SK-N-SH (cell line): Measurements from ENCODE around the gene PIK3R3. TPM values are rescaled to one million over a fixed set of nuclear protein-coding genes. Genes with fewer than 3 reads are reported as not detected.

Source experiments
- CTCF ChIA-PET: fragments of 300-600, 350-600 bp; formaldehyde crosslinking; extraction: SDS; loops from one replicate; lab custom pipeline; 2021; lab: Yijun Ruan, JAX
- POLR2A ChIA-PET: fragments of 350-600 bp; sonication (Branson Sonifier 250); formaldehyde crosslinking; extraction: SDS; loops from one replicate; lab custom pipeline; 2020; ENCODE audit warnings: antibody characterized with exemption, inconsistent platforms; lab: Yijun Ruan, JAX
- DNase-seq: peaks from one replicate; pipeline ENCODE4 v3.0.0; 2012
- H2AFZ ChIP-seq: fragments of 200-600 bp; sonication (generic); 2 replicates; pipeline ENCODE4 v1.8.1; 2016; ENCODE audit warnings: antibody characterized with exemption, mild to moderate bottlenecking, low read depth
- H3F3A ChIP-seq: fragments of 200-600 bp; sonication (generic); replicated peaks from 2 replicates; pipeline ENCODE3; 2016; ENCODE audit warnings: antibody characterized with exemption, mild to moderate bottlenecking; ENCODE audit not compliant: insufficient read depth
- H3K27ac ChIP-seq, 2 experiments: fragments of 200-500 bp in 1 of 2; fragments of 200-600 bp in 1 of 2; sonication (Bioruptor generic) in 1 of 2; sonication (generic), shearing (Covaris generic) in 1 of 2; 2 replicates each; pipeline versions ENCODE4 v1.5.1 to v1.6.1; 2014 to 2016; ENCODE audit warnings: low read depth in 2 of 2, inconsistent platforms in 1 of 2, low read length in 1 of 2, mild to moderate bottlenecking in 1 of 2, mixed read lengths in 1 of 2
- H3K27me3 ChIP-seq: fragments of 200-600 bp; sonication (generic), shearing (Covaris generic); 2 replicates; pipeline ENCODE4 v1.6.1; 2016; ENCODE audit warnings: mixed run types; ENCODE audit not compliant: insufficient read depth
- H3K36me3 ChIP-seq, 2 experiments: fragments of 200-500 bp in 1 of 2; fragments of 200-600 bp in 1 of 2; sonication (Bioruptor generic) in 1 of 2; sonication (generic) in 1 of 2; replicated peaks in 1 of 2; 2 replicates each; pipeline versions ENCODE3 to v1.5.1; 2014 to 2016; ENCODE audit warnings: low read length in 1 of 2, mild to moderate bottlenecking in 1 of 2; ENCODE audit not compliant: insufficient read depth in 2 of 2, control insufficient read depth in 1 of 2
- H3K4me1 ChIP-seq, 2 experiments: fragments of 200-500 bp in 1 of 2; fragments of 200-600 bp in 1 of 2; sonication (Bioruptor generic) in 1 of 2; sonication (generic), shearing (Covaris generic) in 1 of 2; 2 replicates each; pipeline versions ENCODE4 v1.5.1 to v1.6.1; 2014 to 2016; ENCODE audit warnings: low read depth in 1 of 2, low read length in 1 of 2, mixed run types in 1 of 2; ENCODE audit not compliant: insufficient read depth in 2 of 2, control insufficient read depth in 1 of 2
- H3K4me2 ChIP-seq: fragments of 200-600 bp; sonication (generic), shearing (Covaris generic); 2 replicates; pipeline ENCODE4 v1.6.1; 2017; ENCODE audit warnings: mixed run types
- H3K4me3 ChIP-seq, 2 experiments: fragments of 200-500 bp in 1 of 2; fragments of 200-600 bp in 1 of 2; sonication (Bioruptor generic) in 1 of 2; sonication (generic), shearing (Covaris generic) in 1 of 2; 2 replicates each; pipeline versions ENCODE4 v1.5.1 to v1.8.1; 2014 to 2016; ENCODE audit warnings: low read depth in 2 of 2, inconsistent platforms in 1 of 2, low read length in 1 of 2, mild to moderate bottlenecking in 1 of 2, mixed read lengths in 1 of 2, moderate library complexity in 1 of 2
- H3K79me2 ChIP-seq: fragments of 200-600 bp; sonication (generic); 2 replicates; pipeline ENCODE4 v1.8.1; 2017; ENCODE audit warnings: mild to moderate bottlenecking; ENCODE audit not compliant: insufficient read depth
- H3K9ac ChIP-seq: fragments of 200-600 bp; sonication (generic); 2 replicates; pipeline ENCODE4 v1.6.1; 2017; ENCODE audit warnings: mixed run types
- H3K9me2 ChIP-seq: fragments of 200-600 bp; sonication (generic); 2 replicates; pipeline ENCODE4 v1.6.1; 2017; ENCODE audit warnings: mixed run types
- H3K9me3 ChIP-seq: fragments of 200-600 bp; sonication (generic); 2 replicates; pipeline ENCODE4 v1.6.1; 2017; ENCODE audit warnings: mixed run types, mild to moderate bottlenecking, moderate library complexity
- H4K20me1 ChIP-seq: fragments of 200-600 bp; sonication (generic); 2 replicates; pipeline ENCODE4 v1.6.1; 2017; ENCODE audit warnings: mild to moderate bottlenecking, mixed run types; ENCODE audit not compliant: insufficient read depth
- CHD2 ChIP-seq: fragments of 150-350 bp; IDR thresholded peaks from 2 replicates; pipeline ENCODE4 v1.6.1; 2018; ENCODE audit warnings: low read length; ENCODE audit not compliant: partially characterized antibody
- ELF1 ChIP-seq: IDR thresholded peaks from 2 replicates; pipeline ENCODE4 v1.4.0; 2012
- EP300 ChIP-seq, 2 experiments: IDR thresholded peaks; 2 replicates each; pipeline versions ENCODE4 v1.4.0 to v1.6.1; 2012; ENCODE audit warnings: borderline replicate concordance in 1 of 2, low read depth in 1 of 2, low read length in 1 of 2
- MXI1 ChIP-seq: IDR thresholded peaks from 2 replicates; pipeline ENCODE4 v1.6.1; 2012; ENCODE audit warnings: mild to moderate bottlenecking, low read depth, low read length, improper control_type of control experiment
- NRF1 ChIP-seq: IDR thresholded peaks from 2 replicates; pipeline ENCODE4 v1.6.1; 2012; ENCODE audit warnings: low read depth, mild to moderate bottlenecking, low read length
- PBX3 ChIP-seq: IDR thresholded peaks from 2 replicates; pipeline ENCODE4; 2012
- RAD21 ChIP-seq: IDR thresholded peaks from 2 replicates; pipeline ENCODE4 v1.6.1; 2012; ENCODE audit warnings: mild to moderate bottlenecking, low read length
- RCOR1 ChIP-seq: fragments of 150-350 bp; IDR thresholded peaks from 2 replicates; pipeline ENCODE4 v1.6.1; 2017; ENCODE audit warnings: antibody characterized with exemption, low read length
- RFX5 ChIP-seq: IDR thresholded peaks from 2 replicates; pipeline ENCODE4 v1.6.1; 2012; ENCODE audit warnings: mild to moderate bottlenecking, improper control_type of control experiment, low read length
- TAF1 ChIP-seq: IDR thresholded peaks from 2 replicates; pipeline ENCODE4 v1.6.1; 2012; ENCODE audit warnings: low read depth, mild to moderate bottlenecking, low read length, moderate library complexity, borderline replicate concordance
- USF1 ChIP-seq: IDR thresholded peaks from 2 replicates; pipeline ENCODE4 v1.4.0; 2012; ENCODE audit warnings: low read depth, borderline replicate concordance
- WGBS: methylation state at CpG from one replicate; pipeline ENCODE4 v1.1.6; 2017; ENCODE audit warnings: low lambda C conversion rate; 5-methylcytosine and 5-hydroxymethylcytosine counted together
- polyA plus RNA-seq, 3 experiments: library from polyadenylated mRNA; depleted of rRNA; stranded (reverse); fragments of >200 nt; gene quantifications; 2 replicates each; pipeline ENCODE4 v1.2.3, GENCODE V29; 2012
- TF ChIP-seq, protein P1 (sequence below): IDR thresholded peaks from 2 replicates; pipeline ENCODE4 v1.4.0; 2012; ENCODE audit warnings: low read depth, borderline replicate concordance

Gene PIK3R3
- polyA plus RNA-seq, 1 of the 3 experiments (the other 2 are of a cell fraction), result 4.0 TPM

- under 1% methylated on average over 32 of the region's 38 CpGs for WGBS
- H3K36me3 ChIP-seq, result no peaks in the 10 kb centered on the region
- peaks cover 42% of the 10 kb centered on the region for H3K79me2 ChIP-seq
- H3F3A ChIP-seq, result peaks cover 16% of the 10 kb centered on the region
- H3K27me3 ChIP-seq, result no peaks in the 10 kb centered on the region
- TF ChIP-seq TAF1 (peak; percentile 5; the same call in 1 of the 2 replicates), MXI1 (0 out of 2 replicates have a peak, but pooled peaks have one; percentile 43), USF1 (no peak), RAD21 (no peak; the same call in 1 of the 2 replicates)
- H3K9me3 ChIP-seq, result no peaks in the 10 kb centered on the region
- POLR2A ChIA-PET, result interaction anchor here (0.6 to 1.7 kb wide), 13 partner anchors 9 to 1092 kb away, joined by 3 to 9 read pairs (median 4); partner anchors contain the start of gene POMGNT1
- H3K4me1 ChIP-seq, result peaks cover 10 to 20% of the 10 kb centered on the region in 2 experiments; a peak in 2 of 4 replicates
- peak overlapping the region; percentile 96 for H3K9ac ChIP-seq
- peak overlapping the region; percentile 83 for H3K4me2 ChIP-seq
- H4K20me1 ChIP-seq, result no peaks in the 10 kb centered on the region
- peak overlapping the region; percentile 98 to 100 for H3K27ac ChIP-seq
- peak overlapping the region; percentile 80 to 99 for H3K4me3 ChIP-seq
- no peaks in the 10 kb centered on the region for H3K9me2 ChIP-seq
- CTCF ChIA-PET, result interaction anchor here (0.6 to 1.8 kb wide), 7 partner anchors 15 to 182 kb away, joined by 3 to 10 read pairs (median 4); no protein-coding TSS in a partner anchor
- peak; percentile 36 for DNase-seq
- peak overlapping the region; percentile 89 for H2AFZ ChIP-seq
These were observed 509 bp downstream of the PIK3R3 start for GRCh38 chr1:46131712-46132528.

DNA sequence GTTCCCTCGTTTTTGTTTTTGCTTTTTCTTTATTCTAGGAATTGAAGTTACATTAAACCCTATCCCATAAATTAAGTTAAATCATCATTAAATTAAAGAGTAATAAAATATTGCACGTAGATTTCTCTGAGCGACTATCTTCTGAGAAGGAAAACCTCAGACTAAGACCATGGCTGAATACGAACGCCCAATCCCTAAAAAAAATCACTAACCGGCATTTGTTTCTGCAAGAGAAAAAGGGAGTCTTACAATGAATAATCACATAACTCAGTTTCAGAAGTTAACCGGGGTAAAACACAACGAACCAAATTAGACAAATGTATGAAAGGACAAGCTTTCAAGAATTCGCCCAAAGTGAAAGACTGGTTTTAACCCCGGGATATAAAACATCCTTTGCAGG, 1.3 kb downstream of the PIK3R3 start:
- H3K4me2 ChIP-seq, result peak overlapping the region; percentile 83
- H3K79me2 ChIP-seq, result peaks cover 48% of the 10 kb centered on the region
- H3K27ac ChIP-seq, result peak overlapping the region; percentile 48 to 100; a peak in 3 of 4 replicates
- H3K4me3 ChIP-seq, result peak overlapping the region; percentile 80 to 99
- TF ChIP-seq NRF1 (no peak), EP300 (IDR thresholded peaks at IDR 0.05; ENCODE audit: borderline replicate concordance in 1 of 2, low read depth in 1 of 2, low read length in 1 of 2) (no peak), MXI1 (no peak), RFX5 (no peak), PBX3 (no peak), RCOR1 (no peak), ELF1 (no peak), RAD21 (no peak), CHD2 (no peak)
- TF ChIP-seq, protein P1, sequence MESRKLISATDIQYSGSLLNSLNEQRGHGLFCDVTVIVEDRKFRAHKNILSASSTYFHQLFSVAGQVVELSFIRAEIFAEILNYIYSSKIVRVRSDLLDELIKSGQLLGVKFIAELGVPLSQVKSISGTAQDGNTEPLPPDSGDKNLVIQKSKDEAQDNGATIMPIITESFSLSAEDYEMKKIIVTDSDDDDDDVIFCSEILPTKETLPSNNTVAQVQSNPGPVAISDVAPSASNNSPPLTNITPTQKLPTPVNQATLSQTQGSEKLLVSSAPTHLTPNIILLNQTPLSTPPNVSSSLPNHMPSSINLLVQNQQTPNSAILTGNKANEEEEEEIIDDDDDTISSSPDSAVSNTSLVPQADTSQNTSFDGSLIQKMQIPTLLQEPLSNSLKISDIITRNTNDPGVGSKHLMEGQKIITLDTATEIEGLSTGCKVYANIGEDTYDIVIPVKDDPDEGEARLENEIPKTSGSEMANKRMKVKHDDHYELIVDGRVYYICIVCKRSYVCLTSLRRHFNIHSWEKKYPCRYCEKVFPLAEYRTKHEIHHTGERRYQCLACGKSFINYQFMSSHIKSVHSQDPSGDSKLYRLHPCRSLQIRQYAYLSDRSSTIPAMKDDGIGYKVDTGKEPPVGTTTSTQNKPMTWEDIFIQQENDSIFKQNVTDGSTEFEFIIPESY, result no peak
- no peak for DNase-seq
- no peaks in the 10 kb centered on the region for H3K36me3 ChIP-seq
- H3K27me3 ChIP-seq, result no peaks in the 10 kb centered on the region
- ChIA-PET POLR2A (interaction anchor here (0.7 to 1.7 kb wide), 2 partner anchors 8 to 1092 kb away, joined by 5 to 9 read pairs; no protein-coding TSS in a partner anchor), CTCF (interaction anchor here (0.6 to 1.8 kb wide), 5 partner anchors 50 to 181 kb away, joined by 3 to 10 read pairs (median 4); no protein-coding TSS in a partner anchor)
- 2% methylated on average over 10 of the region's 10 CpGs for WGBS
- no peaks in the 10 kb centered on the region for H4K20me1 ChIP-seq
- H2AFZ ChIP-seq, result peak overlapping the region; percentile 85
- H3F3A ChIP-seq, result peaks cover 16% of the 10 kb centered on the region
- no peaks in the 10 kb centered on the region for H3K9me3 ChIP-seq
- peaks cover 10 to 14% of the 10 kb centered on the region in 2 experiments; a peak in 2 of 4 replicates for H3K4me1 ChIP-seq
- no peaks in the 10 kb centered on the region for H3K9me2 ChIP-seq
- peak overlapping the region; percentile 96 for H3K9ac ChIP-seq
